Ishikawa (cell line): Measurements from ENCODE around the gene P3H1.

Experiments used
- CEBPB ChIP-seq: IDR thresholded peaks from 2 replicates; pipeline ENCODE4 v1.6.1; 2012
- CREB1 ChIP-seq: IDR thresholded peaks from 2 replicates; pipeline ENCODE4 v1.6.1; 2012; ENCODE audit warnings: low read depth
- EGR1 ChIP-seq: IDR thresholded peaks from 2 replicates; pipeline ENCODE4 v1.6.1; 2012
- EP300 ChIP-seq: IDR thresholded peaks from 2 replicates; pipeline ENCODE4 v1.6.1; 2012; ENCODE audit warnings: borderline replicate concordance
- FOXM1 ChIP-seq: IDR thresholded peaks from 2 replicates; pipeline ENCODE4 v1.6.1; 2012; ENCODE audit warnings: low read depth, borderline replicate concordance
- NFIC ChIP-seq: IDR thresholded peaks from 2 replicates; pipeline ENCODE4 v1.6.1; 2012
- RAD21 ChIP-seq: IDR thresholded peaks from 2 replicates; pipeline ENCODE4 v1.6.1; 2012; ENCODE audit warnings: low read depth
- REST ChIP-seq: IDR thresholded peaks from 2 replicates; pipeline ENCODE4 v1.6.1; 2012; ENCODE audit warnings: low read depth, mild to moderate bottlenecking
- TAF1 ChIP-seq: IDR thresholded peaks from 2 replicates; pipeline ENCODE4 v1.6.1; 2012; ENCODE audit warnings: low read depth, mild to moderate bottlenecking
- TCF12 ChIP-seq: IDR thresholded peaks from 2 replicates; pipeline ENCODE4 v1.6.1; 2012; ENCODE audit warnings: low read depth
- TEAD4 ChIP-seq: IDR thresholded peaks from 2 replicates; pipeline ENCODE4 v1.6.1; 2012
- YY1 ChIP-seq: IDR thresholded peaks from 2 replicates; pipeline ENCODE4 v1.6.1; 2012; ENCODE audit warnings: low read depth
- ZBTB7A ChIP-seq: IDR thresholded peaks from 2 replicates; pipeline ENCODE4 v1.6.1; 2012; ENCODE audit warnings: low read depth
- TF ChIP-seq, protein P1 (sequence below): IDR thresholded peaks from 2 replicates; pipeline ENCODE4 v1.6.1; 2012
- TF ChIP-seq, protein P2 (sequence below): IDR thresholded peaks from 2 replicates; pipeline ENCODE4 v1.6.1; 2012

The P3H1 gene

GRCh38 chr1:42735477-42736105, 31.2 kb downstream of the P3H1 start:
- no peak for TF ChIP-seq YY1
- TF ChIP-seq FOXM1: no peak
- no peak for TF ChIP-seq EGR1
- no peak for TF ChIP-seq TAF1
- TF ChIP-seq EP300: no peak
- TF ChIP-seq REST: no peak
- no peak for TF ChIP-seq CREB1
- TF ChIP-seq, protein P1, sequence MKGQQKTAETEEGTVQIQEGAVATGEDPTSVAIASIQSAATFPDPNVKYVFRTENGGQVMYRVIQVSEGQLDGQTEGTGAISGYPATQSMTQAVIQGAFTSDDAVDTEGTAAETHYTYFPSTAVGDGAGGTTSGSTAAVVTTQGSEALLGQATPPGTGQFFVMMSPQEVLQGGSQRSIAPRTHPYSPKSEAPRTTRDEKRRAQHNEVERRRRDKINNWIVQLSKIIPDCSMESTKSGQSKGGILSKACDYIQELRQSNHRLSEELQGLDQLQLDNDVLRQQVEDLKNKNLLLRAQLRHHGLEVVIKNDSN: no peak
- no peak for TF ChIP-seq RAD21
- no peak for TF ChIP-seq TEAD4
- TF ChIP-seq, protein P2, sequence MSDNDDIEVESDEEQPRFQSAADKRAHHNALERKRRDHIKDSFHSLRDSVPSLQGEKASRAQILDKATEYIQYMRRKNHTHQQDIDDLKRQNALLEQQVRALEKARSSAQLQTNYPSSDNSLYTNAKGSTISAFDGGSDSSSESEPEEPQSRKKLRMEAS: no peak
- no peak for TF ChIP-seq CEBPB

DNA sequence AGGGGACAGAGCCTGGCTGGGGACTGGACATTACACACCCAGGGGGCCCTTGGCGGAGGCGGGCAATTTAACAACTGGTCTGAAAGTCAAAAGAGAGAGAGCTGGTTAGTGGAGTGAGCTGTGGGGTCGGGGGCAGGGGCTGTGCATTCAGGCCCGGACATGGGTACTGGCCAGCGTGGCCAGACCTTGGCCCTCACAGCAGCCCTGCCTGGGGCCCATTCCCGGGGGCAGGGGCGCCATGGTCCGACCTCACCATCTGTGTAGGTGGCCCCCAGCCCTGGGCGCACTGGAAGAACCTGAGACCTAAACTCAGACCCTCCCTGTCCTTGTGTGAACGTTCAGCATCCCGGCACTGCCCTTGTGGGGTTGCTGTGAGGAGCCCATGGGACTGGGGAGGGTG, 31.8 kb downstream of the P3H1 start:
- TF ChIP-seq CEBPB (no peak), ZBTB7A (no peak), TAF1 (no peak), FOXM1 (no peak), YY1 (no peak), TCF12 (no peak), NFIC (no peak), EP300 (no peak), TEAD4 (no peak), RAD21 (no peak), CREB1 (no peak), REST (no peak), EGR1 (no peak)
- TF ChIP-seq, protein P2: no peak
- TF ChIP-seq, protein P1: no peak

DNA sequence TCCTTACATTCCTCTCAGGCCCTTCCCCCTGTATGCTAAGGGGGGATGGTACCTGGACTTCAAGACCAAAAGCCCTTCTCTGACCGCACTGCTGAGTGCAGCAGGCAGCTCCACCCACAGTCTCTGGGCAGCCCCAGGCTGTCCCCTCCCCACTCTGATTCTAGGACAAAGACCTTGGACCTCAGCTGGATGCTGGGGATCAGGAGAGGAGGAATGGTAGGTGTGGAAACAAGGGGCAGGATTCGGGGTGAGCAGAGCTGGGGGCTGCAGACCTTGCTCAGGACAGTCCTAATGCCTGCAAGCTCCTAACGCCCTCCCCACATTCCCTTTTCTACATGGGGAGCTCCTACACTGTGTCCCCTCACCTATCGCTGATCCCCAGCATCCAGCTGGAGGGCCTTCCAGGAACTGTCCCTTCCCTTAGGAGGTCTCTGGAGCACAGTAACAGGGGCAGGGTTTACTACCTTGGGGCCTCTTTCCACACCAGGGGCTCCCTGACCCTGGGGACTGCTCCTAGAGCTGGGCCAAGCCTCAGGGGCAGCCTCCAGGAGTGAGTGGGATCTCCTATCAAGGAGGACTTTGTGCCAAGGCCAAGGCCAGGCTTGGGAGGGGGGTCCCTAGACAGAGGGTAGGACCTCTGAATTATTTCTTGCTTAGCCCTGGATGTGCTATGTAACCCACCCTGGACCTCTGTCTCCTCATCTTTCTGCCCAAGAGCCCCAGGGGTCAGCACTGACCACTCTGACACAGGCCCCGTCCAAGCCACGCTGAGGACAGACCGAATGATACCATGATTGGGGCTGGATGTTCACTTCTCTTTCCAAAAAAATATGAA, 32.4 kb downstream of the P3H1 start:
- TF ChIP-seq FOXM1 (no peak), YY1 (no peak), CREB1 (no peak), TEAD4 (no peak), ZBTB7A (no peak), REST (no peak), EP300 (no peak), CEBPB (no peak), EGR1 (no peak), TAF1 (no peak), TCF12 (no peak), NFIC (no peak), RAD21 (no peak)
- TF ChIP-seq, protein P1: no peak
- TF ChIP-seq, protein P2: no peak
